Measurements from ENCODE around the gene GID4.

The GID4 gene

GRCh38 chr17:18045691-18046350 lies 6.6 kb downstream of the GID4 start:
- DNase-seq: no peak

DNA sequence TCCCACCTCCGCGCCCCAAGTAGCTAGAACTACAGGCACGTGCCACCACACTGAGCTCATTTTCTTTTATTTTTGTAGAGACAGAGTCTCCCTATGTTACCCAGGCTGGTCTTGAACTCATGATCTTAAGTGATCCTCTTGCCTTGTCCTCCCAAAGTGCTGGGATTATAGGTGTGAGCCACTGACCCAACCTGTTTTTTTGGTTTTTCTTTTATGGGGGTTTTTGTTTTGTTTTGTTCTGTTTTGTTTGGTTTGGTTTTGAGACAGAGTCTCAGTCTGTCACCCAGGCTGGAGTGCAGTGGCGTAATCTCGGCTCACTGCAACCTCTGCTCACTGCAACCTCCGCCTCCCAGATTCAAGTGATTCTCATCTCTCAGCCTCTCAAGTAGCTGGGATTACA lies 16.4 kb downstream of the GID4 start:
- no peak for DNase-seq

- no peak for DNase-seq
Observed at GRCh38 chr17:18056214-18056613, 17.0 kb downstream of the GID4 start.

DNA sequence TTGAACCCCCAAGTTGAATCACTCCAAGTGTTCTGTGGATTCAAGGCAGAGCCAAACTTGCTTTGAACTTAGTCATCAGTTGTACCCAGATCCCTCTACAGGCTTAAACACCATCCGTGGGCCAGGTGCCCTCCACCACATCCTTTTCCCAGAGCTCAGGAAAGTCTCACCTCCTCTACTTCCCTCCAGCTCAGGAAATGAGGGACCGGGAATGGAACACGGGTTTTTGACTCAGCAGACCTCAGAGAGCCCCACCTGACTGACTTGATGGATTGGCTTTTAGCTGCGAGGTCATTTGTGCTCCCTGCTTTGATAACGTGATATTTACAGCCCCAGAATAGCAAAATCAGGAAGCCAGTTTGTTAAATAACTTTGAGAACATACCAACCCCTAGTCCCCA lies 20.1 kb downstream of the GID4 start:
- DNase-seq: no peak

GRCh38 chr17:18064053-18064452 lies 24.8 kb downstream of the GID4 start:
- no peak for DNase-seq

DNA sequence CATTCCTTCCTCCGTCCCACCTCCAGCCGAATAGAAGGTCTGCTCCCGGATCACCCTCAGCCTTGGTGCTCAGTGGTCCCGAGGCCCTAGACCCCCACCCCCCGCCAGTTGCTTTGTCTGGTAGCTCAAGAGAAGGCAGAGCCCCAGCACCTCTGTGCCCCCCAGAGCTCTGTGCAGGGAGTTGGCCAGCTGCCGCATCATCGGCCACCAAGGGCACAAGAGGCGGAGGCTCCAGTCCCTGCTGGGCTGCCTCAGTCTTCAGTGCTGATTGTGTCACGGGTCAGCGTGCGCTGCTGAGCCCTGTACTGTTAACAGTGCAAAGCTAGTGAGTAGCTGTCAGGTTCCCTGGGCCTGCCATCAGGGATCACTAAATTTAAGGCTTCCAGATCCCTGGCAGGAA lies 26.3 kb downstream of the GID4 start:
- DNase-seq: no peak

GRCh38 chr17:18066866-18067265 lies 27.7 kb downstream of the GID4 start:
- no peak for DNase-seq

- DNase-seq: no peak
Observed at GRCh38 chr17:18069101-18069500, 29.9 kb downstream of the GID4 start.

DNA sequence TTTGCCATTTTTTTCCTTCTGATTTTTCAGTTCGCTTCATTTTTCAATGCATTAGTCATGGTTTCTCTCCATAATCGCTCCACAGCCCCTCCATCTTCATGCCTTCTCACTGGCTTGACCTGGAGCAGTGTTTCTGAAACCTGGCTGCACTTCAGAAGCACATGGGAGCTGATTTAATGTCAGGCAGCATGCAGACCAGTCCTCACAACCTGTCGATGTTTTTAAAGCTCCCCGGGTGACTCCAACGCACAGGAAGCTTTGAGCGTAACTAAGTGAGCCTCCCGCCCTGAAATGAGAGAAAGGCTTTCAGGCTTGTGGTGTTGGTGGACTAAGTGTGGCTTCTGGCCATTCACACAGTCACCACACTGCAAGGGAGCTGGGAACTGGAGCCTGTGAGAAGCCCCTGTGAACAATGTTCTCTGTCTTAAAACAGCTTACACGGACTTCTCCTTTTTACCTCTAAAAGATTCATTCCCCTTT lies 31.7 kb downstream of the GID4 start:
- peak; percentile 36 for DNase-seq

DNA sequence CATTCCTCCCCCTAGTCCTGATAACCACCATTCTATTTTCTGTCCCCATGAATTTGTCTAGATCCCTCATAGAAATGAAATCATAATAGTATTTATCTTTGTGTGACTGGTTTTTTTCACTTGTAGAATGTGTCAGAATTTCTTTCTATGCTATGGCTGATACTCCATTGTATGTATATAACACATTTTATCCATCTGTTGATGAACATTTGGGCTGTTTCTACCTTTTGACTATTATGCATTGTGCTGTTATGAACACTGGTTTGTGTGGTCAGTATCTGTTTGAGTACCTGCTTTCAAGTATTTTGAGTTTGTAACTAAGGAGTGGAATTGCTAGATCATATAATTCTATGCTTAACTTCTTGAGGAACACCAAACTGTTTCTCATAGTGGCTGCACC lies 32.5 kb downstream of the GID4 start:
- DNase-seq: no peak

GRCh38 chr17:18074566-18075272 lies 35.5 kb downstream of the GID4 start:
- DNase-seq: no peak

DNA sequence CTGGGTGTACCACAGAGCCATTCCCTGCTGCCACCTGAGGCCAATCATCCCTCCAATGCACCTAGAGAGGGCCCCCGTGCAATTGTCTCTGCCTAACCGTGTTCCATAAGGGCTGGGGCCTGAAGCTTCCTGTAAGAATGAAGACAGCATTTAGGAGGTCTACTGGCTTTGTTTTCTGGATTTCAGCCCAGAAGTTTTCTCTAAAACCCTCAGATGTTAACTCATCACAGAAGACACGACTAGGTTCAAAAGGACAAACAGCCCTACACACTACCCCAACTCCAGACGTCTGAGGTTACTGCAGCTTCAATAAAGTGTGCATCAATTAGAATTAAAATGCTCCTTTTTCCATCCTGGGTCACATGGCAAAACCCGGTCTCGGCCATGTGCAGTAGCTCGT lies 37.7 kb downstream of the GID4 start:
- no peak for DNase-seq

GRCh38 chr17:18079543-18079942 lies 40.3 kb downstream of the GID4 start:
- no peak for DNase-seq

GRCh38 chr17:18084256-18084655 lies 45.0 kb downstream of the GID4 start:
- DNase-seq: no peak

DNA sequence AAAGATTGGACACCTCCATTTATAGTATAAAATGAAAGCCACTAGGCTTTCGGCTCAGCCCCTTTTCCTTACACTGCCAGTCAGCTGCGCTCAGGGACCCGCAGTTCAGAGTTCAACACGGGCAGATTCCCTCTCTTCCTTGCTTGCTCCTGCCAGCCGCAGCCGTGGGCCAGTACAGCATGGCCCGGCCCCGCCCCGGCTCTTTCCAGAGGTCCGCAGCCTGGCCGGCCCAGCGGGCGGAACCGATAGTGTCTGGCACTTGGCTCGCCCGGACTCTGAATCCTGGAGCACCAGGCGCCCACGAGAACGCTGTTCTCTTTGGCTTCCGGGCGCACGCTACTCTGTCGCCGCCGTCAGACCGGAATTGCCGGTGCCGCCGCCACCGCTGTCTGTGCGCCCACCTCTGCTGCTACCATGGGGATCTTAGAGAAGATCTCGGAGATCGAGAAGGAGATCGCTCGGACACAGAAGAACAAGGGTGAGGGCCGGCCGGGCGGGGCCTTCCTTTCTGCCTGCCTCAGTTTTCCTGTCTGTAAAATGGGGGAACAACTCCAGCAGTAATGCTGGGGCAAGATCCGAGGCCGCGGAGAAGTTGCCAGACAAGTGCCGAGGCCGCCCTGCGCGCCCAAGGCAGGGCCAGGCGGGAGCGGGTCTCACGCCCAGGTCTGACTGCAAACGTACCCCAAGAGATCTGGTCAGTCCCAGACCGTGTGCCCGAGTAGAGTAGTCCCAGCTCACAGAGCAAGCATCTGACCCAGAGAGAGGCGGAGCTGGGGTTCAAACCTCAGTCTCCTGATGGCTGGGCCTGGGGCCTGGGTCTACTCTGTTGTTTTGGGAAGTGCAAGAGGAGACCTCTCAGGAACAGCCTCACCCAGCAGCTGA lies 48.6 kb downstream of the GID4 start, which contains the start of gene DRG2:
Gene DRG2 (plus strand): TSS at position 339 of the 882 bp plus-strand sequence. CDS start 76 bp downstream, at position 415.
- DNase-seq: peak; percentile 97

GRCh38 chr17:18089613-18090012 lies 50.4 kb downstream of the GID4 start:
- DNase-seq: no peak

DNA sequence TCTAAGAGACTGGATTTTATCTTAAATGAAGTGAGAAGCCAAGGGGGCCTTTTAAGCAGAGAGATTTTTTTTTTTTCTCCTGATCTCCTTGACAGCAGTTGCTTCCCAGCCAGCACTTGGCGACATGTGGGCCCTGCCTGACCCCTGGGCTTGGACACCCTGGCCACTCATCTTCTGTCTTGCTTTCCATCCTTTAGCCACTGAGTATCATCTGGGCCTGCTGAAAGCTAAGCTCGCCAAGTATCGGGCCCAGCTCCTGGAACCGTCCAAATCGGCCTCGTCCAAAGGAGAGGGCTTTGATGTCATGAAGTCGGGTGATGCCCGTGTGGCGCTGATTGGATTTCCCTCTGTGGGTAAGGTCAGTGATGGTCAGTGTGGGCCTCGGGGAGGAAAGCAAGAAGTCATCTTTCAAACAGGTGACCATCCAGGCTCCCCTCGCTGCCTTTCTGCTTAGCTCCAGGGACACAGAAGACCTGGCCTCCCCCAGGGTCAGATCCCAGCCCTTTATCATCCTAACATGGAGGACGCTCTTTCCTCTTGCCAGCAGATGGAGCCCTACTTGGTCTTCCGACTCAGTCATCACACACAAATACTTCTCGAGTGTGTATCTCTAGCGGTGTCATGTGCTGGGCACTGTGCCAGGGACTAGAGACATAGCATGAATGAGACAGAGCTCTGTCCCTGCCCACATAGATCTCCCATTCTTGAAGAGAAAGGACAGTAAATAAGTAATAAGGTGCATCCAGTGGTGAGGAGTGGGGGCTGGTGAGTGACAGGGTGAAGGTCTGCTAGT lies 54.6 kb downstream of the GID4 start:
- peak; percentile 77 for DNase-seq

DNA sequence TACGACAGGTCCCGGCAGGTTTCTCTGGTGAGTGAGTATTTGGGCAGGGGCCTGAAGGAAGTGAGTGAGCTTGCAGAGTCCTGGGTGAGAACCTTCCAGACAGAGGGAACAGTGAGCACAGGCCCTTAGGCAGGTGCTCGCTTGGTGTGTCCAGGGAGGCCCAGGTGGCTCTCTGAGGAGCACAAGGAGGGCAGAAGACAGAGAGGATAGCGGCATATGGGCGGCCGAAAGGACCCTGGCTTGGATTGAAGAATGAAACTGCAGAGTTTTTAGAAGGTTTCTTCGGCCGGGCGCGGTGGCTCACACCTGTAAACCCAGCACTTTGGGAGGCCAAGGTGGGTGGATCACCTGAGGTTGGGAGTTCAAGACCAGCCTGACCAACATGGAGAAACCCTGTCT lies 55.2 kb downstream of the GID4 start:
- no peak for DNase-seq

GRCh38 chr17:18099516-18099915 lies 60.3 kb downstream of the GID4 start:
- DNase-seq: no peak

GRCh38 chr17:18100616-18101015 lies 61.4 kb downstream of the GID4 start:
- no peak for DNase-seq

GRCh38 chr17:18101828-18102227 lies 62.6 kb downstream of the GID4 start:
- no peak for DNase-seq

DNA sequence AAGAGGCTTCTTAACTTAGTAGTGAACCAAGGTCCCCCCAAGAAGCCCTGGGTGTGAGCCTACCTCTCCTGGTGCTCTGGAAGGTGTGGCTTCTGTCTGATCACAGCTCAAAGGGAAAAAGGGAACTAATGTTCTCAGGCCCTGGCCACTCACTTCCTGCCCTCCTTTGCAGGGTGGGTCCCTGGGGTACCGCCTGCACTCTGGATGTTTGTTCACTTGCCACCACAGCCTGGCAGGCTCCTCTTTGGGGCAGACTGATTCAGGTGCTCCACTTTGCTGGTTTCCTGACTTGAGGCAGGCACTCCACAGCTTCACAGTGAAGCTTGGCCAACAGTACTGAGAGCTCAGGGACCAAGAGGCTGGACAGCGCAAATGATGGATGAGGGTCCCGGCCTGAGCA lies 63.4 kb downstream of the GID4 start:
- DNase-seq: no peak

GRCh38 chr17:18105027-18105426 lies 65.8 kb downstream of the GID4 start:
- DNase-seq: no peak

Data from SHP77 treated with DMSO at 0.1 percent for 48 hours (cell line).